Measurements from ENCODE around the gene GRK2.

GRCh38 chr11:67300756-67301312 is 34.6 kb downstream of the GRK2 start:
- TF ChIP-seq POLR2A (IDR thresholded peaks at IDR 0.05) (no peak), CTCF (IDR thresholded peaks at IDR 0.05) (no peak), POLR2AphosphoS5 (IDR thresholded peaks at IDR 0.05) (no peak)
